Hematopoietic multipotent progenitor cell (in vitro differentiated cells): ENCODE measurements around the gene CRAMP1. TPM values are rescaled to one million over a fixed set of nuclear protein-coding genes. Genes with fewer than 3 reads are reported as not detected.

Experiments
- DNase-seq, 3 donors: peaks; one replicate each; pipeline ENCODE4 v3.0.0-alpha.2; 2011 to 2015; ENCODE audit warnings: low read depth in 2 of 3, low spot score in 2 of 3
- total RNA-seq: library from RNA; depleted of rRNA; stranded (reverse); fragments of >200 nt; gene quantifications from one replicate; pipeline ENCODE4 v1.2.3, GENCODE V29; 2012

CRAMP1 gene
- total RNA-seq, 1 donor = 29.1 TPM

GRCh38 chr16:1655909-1656807 is 44.0 kb downstream of the CRAMP1 start:
- no peak for DNase-seq

- no peak for DNase-seq
These were observed 44.9 kb downstream of the CRAMP1 start for GRCh38 chr16:1656808-1657617.

- DNase-seq = no peak
These were observed 45.7 kb downstream of the CRAMP1 start for GRCh38 chr16:1657841-1658240.

GRCh38 chr16:1659031-1659430 is 46.9 kb downstream of the CRAMP1 start:
- no peak for DNase-seq

- no peak for DNase-seq
These were observed 49.7 kb downstream of the CRAMP1 start for GRCh38 chr16:1661826-1662225.

GRCh38 chr16:1662543-1662942 is 50.4 kb downstream of the CRAMP1 start:
- DNase-seq = no peak

- no peak for DNase-seq
These were observed 53.7 kb downstream of the CRAMP1 start for GRCh38 chr16:1665829-1666228.

GRCh38 chr16:1666316-1666715 is 54.2 kb downstream of the CRAMP1 start:
- DNase-seq = no peak

- no peak for DNase-seq
These were observed 55.1 kb downstream of the CRAMP1 start for GRCh38 chr16:1667271-1667670.

- DNase-seq = no peak
These were observed 55.8 kb downstream of the CRAMP1 start for GRCh38 chr16:1667916-1668315.

GRCh38 chr16:1668612-1669319 is 56.6 kb downstream of the CRAMP1 start:
- no peak for DNase-seq

- DNase-seq = no peak
These were observed 57.5 kb downstream of the CRAMP1 start for GRCh38 chr16:1669698-1670097.

GRCh38 chr16:1670371-1670770 is 58.2 kb downstream of the CRAMP1 start:
- no peak for DNase-seq

GRCh38 chr16:1670866-1671265 is 58.7 kb downstream of the CRAMP1 start:
- DNase-seq = no peak

- DNase-seq = no peak
These were observed 61.4 kb downstream of the CRAMP1 start for GRCh38 chr16:1673424-1674151.

GRCh38 chr16:1674306-1674705 is 62.1 kb downstream of the CRAMP1 start:
- DNase-seq = no peak

- no peak for DNase-seq
These were observed 62.8 kb downstream of the CRAMP1 start for GRCh38 chr16:1674751-1675664.

GRCh38 chr16:1676661-1677060 is 64.5 kb downstream of the CRAMP1 start:
- DNase-seq = no peak

GRCh38 chr16:1677339-1677738 is 65.2 kb downstream of the CRAMP1 start:
- DNase-seq = no peak
